Femur (tissue), 1 donor: ENCODE results near the gene TLR8.
"Not testable (repeated sequence)": the region's sequence is repeated elsewhere in the genome, so short reads cannot be mapped to it uniquely, and the experiment has no call there.

Source experiments
- DNase-seq: peaks from one replicate; pipeline ENCODE4 v3.0.0-alpha.2; 2017

TLR8 gene

DNA sequence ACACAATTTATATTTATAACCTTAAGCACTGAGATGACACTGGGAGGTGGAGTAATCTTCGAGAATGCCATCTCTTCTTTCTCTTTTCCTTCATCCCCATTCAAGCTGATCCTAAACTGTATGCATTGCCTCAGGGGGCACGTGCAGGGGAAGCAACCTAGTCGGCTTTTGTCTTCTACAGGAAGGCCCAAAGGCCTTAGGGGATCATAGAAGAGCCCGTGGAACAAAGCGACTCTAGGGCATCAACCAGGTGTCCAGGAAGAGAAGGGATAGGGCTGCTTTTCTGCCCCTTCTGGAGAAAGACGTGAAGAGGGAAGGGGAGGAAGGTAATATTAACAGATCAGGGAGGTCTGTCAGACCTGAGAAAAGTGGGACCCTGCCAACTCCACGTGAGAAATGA lies 6.9 kb upstream of the TLR8 start:
- DNase-seq, result no peak

DNA sequence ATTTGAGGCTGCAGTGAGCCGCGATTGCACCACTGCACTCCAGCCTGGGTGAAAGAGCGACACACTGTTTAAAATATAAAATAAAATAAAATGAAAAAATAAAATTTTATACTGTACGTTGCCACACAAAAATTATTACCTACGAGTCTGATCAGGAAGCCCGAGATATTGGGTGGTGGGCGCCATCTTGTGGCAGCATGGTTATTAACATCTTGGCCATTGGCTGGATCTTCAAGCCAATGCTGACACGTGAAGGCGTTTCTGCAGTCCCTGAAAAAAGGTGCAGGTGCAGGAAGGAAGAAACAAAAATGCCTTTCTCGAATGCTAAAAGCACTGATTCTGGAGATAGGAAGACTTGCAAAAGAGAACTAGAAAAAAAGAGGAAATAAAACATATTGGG lies 4.9 kb upstream of the TLR8 start:
- peak; percentile 66 for DNase-seq

DNA sequence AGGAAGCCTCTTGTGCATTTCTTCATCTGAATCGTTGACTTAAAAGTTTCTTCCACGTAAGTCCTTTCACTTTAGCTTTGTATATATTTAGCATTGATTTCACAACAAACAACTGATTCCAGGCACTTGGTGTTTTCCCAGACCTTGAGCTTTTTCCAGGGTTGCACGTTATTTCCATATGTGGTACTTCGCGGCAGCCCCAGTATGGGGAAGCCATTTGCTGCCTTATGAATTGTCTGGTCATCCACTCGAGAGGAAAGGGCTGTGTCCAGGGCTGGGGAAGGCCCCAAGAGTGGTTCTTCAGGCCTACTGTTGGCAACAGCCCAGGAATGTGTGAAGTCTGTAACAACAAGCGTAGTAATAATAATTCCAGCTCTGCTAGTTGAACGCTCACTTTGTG lies 2.8 kb upstream of the TLR8 start:
- DNase-seq, result no peak

DNA sequence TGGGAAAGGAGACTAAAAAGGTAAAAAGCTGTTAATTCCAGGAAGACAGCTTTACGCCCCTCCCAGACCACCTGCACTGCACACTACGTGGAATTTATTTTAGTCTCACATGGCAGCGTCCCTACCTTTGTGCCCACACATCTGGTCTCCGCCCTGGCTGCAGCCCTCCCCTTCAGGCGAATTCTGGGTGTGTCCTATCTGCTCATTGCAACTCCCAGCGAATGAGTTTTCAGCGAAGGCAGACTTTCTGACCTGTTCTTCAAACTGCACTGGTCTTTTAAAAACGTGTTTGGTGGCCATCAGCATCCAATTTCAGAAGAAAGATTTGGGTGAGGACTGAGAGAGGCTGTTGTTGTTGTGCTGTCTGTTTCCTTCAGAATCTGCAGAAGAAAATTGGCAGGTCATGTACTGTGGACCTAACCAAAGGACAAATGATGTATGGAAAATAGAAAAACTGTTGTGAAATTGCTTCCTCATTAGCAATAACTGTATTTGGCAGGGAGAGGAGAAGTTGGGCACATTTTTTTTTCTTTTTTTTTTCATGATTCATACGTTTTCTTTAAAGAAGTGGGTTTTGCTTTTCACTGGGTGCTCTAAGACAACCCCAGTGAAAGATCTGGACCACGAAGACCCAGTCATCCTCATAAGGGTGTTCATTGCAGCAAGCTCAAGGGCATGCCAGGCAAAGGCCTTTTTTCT lies 4.2 kb downstream of the TLR8 start:
- no peak for DNase-seq

DNA sequence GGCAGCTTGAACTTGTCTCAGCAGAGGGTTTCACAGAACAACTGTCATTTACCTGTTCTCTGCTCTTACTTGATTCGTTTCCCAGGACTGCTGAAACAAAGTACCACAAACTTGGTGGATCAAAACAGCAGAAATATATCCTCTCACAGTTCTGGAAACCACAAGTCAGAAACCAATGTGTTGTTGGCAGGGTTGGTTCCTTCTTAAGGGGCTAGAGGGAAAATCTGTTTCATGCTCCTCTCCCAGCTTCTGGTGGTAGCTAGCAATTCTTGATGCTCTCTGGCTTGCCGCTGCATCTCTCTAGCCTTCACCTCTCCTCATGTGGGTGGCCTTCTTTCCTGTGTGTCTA lies 4.7 kb downstream of the TLR8 start:
- no peak for DNase-seq

DNA sequence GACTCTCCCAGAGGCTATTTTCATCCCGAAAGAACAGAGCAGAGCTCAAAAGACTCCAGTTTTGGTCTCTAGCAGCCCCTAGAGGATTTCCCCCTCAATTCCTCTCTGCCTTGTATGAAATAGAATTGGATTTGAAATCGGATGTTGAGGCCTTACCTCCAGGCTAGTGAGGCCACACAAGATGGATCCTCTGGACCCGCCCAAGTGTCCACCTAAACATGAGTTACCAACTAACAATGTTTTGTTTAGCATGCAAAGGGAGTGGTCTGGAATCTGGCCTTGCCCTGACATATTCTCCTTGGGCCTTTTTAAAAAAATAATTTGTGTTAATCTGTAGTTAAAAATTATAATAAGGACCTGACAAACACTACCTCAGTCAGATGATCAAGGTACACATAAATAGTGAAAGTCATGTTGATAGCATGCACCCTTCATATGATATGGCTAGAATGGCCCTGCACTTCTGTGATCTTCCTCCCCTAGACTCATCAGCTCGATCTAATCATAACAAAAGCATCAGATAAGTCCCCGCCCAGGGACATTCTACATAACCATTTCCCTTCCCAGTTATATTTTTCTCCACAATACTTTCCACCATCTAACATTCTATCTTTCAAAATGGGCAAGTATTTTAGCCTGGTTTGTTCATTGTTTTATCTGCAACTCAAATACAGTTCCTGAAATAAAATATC lies 6.5 kb downstream of the TLR8 start:
- DNase-seq, result no peak

DNA sequence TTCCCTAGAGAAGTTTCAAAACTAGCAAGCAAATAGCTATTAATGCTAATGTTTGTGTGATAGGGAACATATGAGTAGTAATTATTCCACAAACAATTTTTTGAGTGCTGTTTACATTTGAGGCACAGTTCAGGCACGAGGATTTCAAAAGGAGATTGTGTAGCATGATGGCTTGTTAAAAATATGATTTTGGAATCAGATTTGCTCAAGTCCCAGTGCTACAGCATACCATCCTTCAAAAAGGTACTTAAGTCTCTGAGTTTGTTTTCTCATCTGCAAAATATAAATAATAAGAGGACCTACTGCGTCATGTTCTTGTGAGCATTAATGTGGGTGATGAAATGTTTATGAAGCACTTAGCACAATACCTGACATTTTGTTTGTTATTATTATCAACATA lies 11.3 kb downstream of the TLR8 start:
- no peak for DNase-seq

DNA sequence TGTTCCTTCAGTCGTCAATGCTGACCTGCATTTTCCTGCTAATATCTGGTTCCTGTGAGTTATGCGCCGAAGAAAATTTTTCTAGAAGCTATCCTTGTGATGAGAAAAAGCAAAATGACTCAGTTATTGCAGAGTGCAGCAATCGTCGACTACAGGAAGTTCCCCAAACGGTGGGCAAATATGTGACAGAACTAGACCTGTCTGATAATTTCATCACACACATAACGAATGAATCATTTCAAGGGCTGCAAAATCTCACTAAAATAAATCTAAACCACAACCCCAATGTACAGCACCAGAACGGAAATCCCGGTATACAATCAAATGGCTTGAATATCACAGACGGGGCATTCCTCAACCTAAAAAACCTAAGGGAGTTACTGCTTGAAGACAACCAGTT lies 12.6 kb downstream of the TLR8 start:
- DNase-seq, result no peak

DNA sequence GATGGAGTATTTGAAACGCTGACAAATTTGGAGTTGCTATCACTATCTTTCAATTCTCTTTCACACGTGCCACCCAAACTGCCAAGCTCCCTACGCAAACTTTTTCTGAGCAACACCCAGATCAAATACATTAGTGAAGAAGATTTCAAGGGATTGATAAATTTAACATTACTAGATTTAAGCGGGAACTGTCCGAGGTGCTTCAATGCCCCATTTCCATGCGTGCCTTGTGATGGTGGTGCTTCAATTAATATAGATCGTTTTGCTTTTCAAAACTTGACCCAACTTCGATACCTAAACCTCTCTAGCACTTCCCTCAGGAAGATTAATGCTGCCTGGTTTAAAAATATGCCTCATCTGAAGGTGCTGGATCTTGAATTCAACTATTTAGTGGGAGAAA lies 13.2 kb downstream of the TLR8 start:
- no peak for DNase-seq

DNA sequence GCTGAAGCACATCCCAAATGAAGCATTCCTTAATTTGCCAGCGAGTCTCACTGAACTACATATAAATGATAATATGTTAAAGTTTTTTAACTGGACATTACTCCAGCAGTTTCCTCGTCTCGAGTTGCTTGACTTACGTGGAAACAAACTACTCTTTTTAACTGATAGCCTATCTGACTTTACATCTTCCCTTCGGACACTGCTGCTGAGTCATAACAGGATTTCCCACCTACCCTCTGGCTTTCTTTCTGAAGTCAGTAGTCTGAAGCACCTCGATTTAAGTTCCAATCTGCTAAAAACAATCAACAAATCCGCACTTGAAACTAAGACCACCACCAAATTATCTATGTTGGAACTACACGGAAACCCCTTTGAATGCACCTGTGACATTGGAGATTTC lies 14.6 kb downstream of the TLR8 start:
- DNase-seq, result no peak

DNA sequence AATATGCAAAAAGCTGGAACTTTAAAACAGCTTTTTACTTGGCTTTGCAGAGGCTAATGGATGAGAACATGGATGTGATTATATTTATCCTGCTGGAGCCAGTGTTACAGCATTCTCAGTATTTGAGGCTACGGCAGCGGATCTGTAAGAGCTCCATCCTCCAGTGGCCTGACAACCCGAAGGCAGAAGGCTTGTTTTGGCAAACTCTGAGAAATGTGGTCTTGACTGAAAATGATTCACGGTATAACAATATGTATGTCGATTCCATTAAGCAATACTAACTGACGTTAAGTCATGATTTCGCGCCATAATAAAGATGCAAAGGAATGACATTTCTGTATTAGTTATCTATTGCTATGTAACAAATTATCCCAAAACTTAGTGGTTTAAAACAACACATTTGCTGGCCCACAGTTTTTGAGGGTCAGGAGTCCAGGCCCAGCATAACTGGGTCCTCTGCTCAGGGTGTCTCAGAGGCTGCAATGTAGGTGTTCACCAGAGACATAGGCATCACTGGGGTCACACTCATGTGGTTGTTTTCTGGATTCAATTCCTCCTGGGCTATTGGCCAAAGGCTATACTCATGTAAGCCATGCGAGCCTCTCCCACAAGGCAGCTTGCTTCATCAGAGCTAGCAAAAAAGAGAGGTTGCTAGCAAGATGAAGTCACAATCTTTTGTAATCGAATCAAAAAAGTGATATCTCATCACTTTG lies 15.6 kb downstream of the TLR8 start:
- no peak for DNase-seq

DNA sequence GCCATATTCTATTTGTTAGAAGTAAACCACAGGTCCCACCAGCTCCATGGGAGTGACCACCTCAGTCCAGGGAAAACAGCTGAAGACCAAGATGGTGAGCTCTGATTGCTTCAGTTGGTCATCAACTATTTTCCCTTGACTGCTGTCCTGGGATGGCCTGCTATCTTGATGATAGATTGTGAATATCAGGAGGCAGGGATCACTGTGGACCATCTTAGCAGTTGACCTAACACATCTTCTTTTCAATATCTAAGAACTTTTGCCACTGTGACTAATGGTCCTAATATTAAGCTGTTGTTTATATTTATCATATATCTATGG lies 16.1 kb downstream of the TLR8 start:
- no peak for DNase-seq

DNA sequence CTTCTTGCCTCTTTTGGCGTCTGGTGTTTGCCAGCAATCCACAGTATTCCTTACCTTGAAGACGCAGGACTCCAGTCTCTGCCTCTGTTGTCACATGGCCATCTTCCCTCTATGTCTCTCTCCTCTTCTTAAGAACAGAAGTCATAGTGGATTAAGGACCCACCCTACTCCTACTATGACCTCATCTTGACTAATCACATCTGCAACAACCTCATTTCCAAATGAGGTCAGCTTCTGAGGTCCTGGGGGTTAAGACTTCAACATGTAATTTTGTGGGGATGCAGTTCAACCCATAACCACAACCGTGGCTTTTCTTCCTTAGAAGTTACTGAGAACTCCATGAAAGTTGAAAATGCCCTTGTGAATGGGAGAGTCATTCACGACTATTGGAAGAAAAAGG lies 23.3 kb downstream of the TLR8 start:
- no peak for DNase-seq

DNA sequence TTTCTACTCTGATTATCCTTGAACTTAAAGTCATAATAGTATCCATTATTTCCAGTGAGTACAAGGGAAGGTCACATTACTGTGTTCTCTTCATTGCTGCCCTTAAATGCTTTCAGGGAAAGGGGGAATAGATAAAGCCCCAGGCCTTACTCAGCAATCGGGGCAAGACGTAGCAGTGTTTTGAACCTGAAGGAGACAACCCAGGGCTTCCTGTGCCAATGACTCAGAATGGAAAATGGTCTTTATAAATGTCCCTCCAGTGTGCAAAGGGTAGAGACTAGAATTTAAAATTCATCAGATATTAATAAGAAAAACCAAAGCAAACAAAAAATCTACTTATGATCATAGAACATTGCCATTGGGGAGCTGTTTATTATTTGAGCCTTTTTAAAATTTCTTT lies 23.7 kb downstream of the TLR8 start:
- DNase-seq, result no peak

DNA sequence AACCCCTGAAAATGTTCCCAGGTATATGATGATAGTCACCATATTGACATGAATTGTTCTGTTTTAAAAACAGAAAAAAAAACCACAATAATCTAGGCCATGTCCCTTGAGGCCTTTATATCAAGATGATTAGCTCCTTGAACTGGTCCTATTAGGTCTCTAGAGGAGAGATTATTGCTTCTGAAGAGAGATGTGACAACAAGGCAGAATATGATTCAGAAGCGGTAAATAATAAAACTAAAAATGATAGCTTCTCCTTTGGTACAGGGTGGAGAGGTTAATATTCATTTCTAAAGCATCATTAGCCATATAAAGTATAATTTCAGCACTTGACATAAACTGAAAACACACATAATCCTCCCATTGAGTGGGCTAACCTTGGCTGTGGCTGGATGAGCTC lies 25.8 kb downstream of the TLR8 start:
- DNase-seq, result no peak

DNA sequence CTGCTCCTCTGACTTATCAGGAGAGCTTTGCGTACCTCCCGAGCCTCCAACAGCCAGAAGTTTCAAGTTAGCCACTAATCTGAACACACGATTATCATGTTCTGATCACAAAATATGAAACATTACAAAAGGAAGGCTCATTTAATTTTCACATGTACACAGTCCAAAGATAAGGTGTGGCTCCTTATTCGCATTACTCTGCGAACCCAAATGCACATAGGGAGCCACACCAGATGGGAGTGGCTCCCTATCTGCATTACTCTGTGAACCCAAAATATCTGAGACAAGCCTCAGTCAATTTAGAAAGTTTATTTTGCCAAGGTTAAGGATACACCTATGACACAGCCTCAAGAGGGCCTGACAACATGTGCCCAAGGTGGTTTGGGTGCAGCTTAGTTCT lies 28.4 kb downstream of the TLR8 start:
- DNase-seq, result no peak

DNA sequence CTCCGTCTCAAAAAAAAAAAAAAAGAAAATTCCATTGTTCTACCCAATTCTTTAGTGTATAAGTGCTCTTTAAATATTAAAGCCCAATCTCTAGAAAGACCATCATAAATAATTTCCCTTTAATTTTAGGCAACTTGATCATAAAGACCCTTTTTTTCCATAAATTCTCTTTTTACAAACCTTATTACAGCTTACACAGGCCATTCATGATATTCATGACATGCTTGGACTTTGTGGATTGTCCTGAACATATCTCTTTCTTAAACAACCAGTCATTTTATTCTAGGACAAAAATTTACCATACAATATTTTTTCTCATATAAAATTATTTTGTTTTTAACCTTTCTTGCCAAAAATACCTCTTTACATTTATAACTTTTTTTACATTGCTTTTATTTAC lies 30.5 kb downstream of the TLR8 start:
- no peak for DNase-seq

DNA sequence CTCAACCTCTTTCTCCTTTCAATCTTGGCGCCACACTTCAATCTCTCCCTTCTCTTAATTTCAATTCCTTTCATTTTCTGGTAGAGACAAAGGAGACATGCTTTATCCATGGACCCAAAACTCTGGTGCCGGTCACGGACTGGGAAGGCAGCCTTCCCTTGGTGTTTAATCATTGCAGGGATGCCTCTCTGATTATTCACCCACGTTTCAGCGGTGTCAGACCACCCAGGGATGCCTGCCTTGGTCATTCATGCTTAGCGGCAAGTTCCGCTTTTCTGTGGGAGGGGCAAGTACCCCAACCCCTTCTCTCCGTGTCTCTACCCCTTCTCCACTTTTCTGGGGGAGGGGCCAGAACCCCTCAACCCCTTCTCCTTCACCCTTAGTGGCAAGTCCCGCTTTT lies 34.1 kb downstream of the TLR8 start:
- DNase-seq, result not testable (repeated sequence)

DNA sequence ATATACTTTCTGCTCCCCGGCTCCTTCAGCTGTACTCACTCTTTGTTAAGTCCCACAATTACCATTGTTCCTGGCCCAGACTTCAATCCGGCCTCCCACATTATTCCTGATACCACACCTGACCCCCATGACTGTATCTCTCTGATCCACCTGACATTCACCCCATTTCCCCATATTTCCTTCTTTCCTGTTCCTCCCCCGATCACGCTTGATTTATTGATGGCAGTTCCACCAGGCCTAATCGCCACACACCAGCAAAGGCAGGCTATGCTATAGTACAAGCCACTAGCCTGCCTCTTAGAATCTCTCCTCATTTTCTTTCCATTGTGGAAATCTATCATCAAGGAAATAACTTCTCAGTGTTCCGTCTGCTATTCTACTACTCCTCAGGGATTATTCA lies 37.2 kb downstream of the TLR8 start:
- DNase-seq, result not testable (repeated sequence)

DNA sequence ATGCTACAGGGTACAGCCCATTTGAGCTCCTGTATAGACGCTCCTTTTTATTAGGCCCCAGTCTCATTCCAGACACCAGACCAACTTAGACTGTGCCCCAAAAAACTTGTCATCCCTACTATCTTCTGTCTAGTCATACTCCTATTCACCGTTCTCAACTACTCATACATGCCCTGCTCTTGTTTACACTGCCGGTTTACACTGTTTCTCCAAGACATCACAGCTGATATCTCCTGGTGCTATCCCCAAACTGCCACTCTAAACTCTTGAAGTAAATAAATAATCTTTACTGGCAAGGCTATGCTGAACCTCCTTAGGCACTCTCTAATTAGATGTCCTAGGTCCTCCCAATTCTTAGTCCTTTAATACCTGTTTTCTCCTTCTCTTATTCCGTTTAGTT lies 38.0 kb downstream of the TLR8 start:
- not testable (repeated sequence) for DNase-seq

DNA sequence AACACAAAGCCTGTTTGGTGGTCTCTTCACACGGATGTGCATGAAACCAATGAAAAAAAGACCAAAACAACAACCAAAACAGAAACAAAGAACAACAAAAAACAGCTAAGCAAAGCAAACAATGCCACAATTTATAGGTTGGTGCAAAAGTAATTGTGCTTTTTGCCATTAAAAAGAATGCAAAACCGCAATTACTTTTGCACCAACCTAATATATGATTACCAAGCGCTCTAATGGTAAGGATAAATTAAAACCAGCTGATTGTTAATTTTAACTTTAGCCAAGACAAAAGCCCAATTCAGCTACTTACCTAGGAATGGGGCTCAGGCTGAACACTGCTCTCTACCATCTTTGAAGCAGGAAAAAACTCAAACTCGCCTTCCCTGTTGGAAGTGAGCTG lies 39.1 kb downstream of the TLR8 start:
- no peak for DNase-seq

DNA sequence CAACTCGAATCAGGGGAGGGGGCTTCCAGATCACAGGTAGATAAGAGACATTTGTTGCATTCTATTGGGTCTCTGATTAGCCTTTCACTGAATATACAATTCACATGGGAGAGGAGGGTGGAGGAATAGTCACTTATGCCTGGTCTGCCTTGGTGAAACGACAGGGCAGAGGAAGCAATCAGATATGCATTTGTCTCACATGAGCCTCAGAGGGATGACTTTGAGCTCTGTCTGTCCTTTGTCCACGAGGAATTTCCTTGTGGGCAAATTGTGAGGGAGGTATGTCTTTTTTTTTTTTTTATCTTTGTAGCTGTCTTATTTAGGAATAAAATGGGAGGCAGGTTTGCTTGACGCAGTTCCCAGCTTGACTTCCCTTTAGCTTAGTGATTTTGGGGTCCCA lies 40.0 kb downstream of the TLR8 start:
- DNase-seq, result no peak

DNA sequence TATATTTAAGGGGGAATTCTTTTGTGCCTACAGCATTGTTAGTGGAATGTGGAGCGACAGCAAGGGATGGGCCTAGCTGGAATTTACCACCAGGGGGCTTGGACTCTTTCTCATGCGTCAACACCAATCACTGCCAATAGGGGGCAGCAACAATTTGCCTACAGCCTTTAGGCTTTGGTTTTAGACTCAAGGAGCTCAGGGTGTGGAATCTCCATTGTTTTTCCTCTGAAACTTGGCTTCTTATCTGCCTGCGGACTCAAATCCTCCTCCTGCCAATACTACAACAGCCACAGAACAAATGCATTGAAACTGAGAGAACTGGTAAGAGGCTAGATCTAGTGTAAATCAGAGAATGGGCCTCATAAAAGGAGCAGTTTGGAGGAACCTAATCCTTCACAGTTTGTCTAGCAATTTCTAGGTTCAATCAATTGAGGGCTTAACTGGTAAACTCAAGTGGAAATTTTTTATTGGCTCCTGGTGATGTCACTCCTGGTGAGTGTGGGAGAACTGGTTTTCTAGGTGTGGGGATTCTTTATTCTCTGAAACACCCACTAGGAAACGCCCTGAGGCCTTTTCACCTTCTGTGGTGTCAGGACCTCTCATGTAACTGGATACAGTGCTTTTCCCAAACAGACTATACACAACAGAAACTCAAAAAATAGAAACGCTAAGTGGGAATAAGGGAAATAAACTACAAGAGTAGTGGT lies 40.6 kb downstream of the TLR8 start:
- peak; percentile 69 for DNase-seq
